Gastroesophageal sphincter (tissue), 3 donors: ENCODE results near the gene CENPB.

Experiments used
- EP300 ChIP-seq: sonication (generic); formaldehyde crosslinking; IDR thresholded peaks from one replicate; pipeline ENCODE4 v1.6.1; 2017; ENCODE audit warnings: antibody characterized with exemption, mild to moderate bottlenecking
- POLR2A ChIP-seq, 2 donors: fragments of 450-650 bp; IDR thresholded peaks; one replicate each; pipeline ENCODE4 v1.6.1; 2017; ENCODE audit warnings: antibody characterized with exemption in 2 of 2, mild to moderate bottlenecking in 2 of 2, moderate library complexity in 1 of 2
- POLR2AphosphoS5 ChIP-seq: sonication (generic); formaldehyde crosslinking; IDR thresholded peaks from one replicate; pipeline ENCODE4 v1.6.1; 2017; ENCODE audit warnings: antibody characterized with exemption
- TF ChIP-seq, protein P1 (sequence below), 4 experiments: fragments of 200-600 bp in 2 of 4; fragments of 450-650 bp in 2 of 4; sonication (generic) in 1 of 4; IDR thresholded peaks; one replicate each; pipeline ENCODE4 v1.5.1; 2017 to 2019; ENCODE audit warnings: antibody characterized with exemption in 4 of 4, mild to moderate bottlenecking in 2 of 4, moderate library complexity in 2 of 4

DNA sequence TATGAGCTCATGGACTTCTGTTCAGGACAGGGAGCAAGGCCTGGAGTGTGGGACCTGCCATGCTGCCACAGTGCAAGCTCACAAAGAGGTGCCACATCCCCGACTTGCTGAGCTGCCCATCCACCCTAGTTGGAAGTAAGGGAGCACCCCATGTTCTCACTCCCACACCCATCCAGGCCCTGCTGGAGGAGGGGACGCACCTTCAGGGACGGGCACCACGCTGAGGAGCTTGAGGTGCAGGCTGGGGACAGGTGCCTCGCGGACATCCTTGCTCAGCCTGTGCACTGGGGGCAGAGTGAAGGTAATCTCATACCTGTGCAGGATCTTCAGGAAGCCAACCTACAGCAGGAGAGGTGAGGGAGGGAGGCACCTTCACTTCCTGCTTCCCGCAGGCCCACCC is 31.3 kb downstream of the CENPB start:
- TF ChIP-seq, protein P1, sequence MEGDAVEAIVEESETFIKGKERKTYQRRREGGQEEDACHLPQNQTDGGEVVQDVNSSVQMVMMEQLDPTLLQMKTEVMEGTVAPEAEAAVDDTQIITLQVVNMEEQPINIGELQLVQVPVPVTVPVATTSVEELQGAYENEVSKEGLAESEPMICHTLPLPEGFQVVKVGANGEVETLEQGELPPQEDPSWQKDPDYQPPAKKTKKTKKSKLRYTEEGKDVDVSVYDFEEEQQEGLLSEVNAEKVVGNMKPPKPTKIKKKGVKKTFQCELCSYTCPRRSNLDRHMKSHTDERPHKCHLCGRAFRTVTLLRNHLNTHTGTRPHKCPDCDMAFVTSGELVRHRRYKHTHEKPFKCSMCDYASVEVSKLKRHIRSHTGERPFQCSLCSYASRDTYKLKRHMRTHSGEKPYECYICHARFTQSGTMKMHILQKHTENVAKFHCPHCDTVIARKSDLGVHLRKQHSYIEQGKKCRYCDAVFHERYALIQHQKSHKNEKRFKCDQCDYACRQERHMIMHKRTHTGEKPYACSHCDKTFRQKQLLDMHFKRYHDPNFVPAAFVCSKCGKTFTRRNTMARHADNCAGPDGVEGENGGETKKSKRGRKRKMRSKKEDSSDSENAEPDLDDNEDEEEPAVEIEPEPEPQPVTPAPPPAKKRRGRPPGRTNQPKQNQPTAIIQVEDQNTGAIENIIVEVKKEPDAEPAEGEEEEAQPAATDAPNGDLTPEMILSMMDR (IDR thresholded peaks at IDR 0.05), result no peak
- TF ChIP-seq POLR2A (IDR thresholded peaks at IDR 0.05) (no peak), EP300 (no peak), POLR2AphosphoS5 (no peak)
